HUES64 (cell line): ENCODE results near the gene APMAP.
"Not testable (repeated sequence)": the region's sequence is repeated elsewhere in the genome, so short reads cannot be mapped to it uniquely, and the experiment has no call there.

ENCODE experiments used
- H3K27ac ChIP-seq: 2 replicates; pipeline ENCODE4 v1.7.0; 2013; ENCODE audit warnings: low read depth, low read length, inconsistent platforms
- H3K27me3 ChIP-seq: 2 replicates; pipeline ENCODE4 v1.6.1; 2013; ENCODE audit warnings: mild to moderate bottlenecking, low read length; ENCODE audit not compliant: insufficient read depth
- H3K36me3 ChIP-seq: 2 replicates; pipeline ENCODE4 v1.6.1; 2013; ENCODE audit warnings: mild to moderate bottlenecking, low read length; ENCODE audit not compliant: insufficient read depth
- H3K4me1 ChIP-seq: 2 replicates; pipeline ENCODE4 v1.6.1; 2013; ENCODE audit warnings: mild to moderate bottlenecking, low read length, moderate library complexity; ENCODE audit not compliant: insufficient read depth
- H3K4me3 ChIP-seq: 2 replicates; pipeline ENCODE4 v1.5.1; 2013; ENCODE audit warnings: mild to moderate bottlenecking, low read length, moderate library complexity
- H3K9ac ChIP-seq: 2 replicates; pipeline ENCODE4 v1.6.1; 2013; ENCODE audit warnings: mild to moderate bottlenecking, low read depth, low read length
- H3K9me3 ChIP-seq: 2 replicates; pipeline ENCODE4 v1.6.1; 2013; ENCODE audit warnings: low read depth, low read length; ENCODE audit not compliant: insufficient read depth
- WGBS: fragments of 150-250, 120-280 bp; methylation state at CpG from one replicate; pipeline ENCODE4 v1.1.7; 2013; ENCODE audit warnings: missing lambda C conversion rate; 5-methylcytosine and 5-hydroxymethylcytosine counted together

APMAP gene

GRCh38 chr20:25005220-25005619 is 12.7 kb upstream of the APMAP start:
- 82% methylated on average over 2 of the region's 2 CpGs for WGBS
- Histone ChIP-seq H3K4me1 (no peaks in the 10 kb centered on the region), H3K36me3 (no peaks in the 10 kb centered on the region), H3K27me3 (peaks cover 3% of the 10 kb centered on the region; the same call in 1 of the 2 replicates), H3K9ac (no peak overlapping the region), H3K4me3 (no peak overlapping the region), H3K9me3 (no peaks in the 10 kb centered on the region), H3K27ac (no peak overlapping the region)

- no peaks in the 10 kb centered on the region for H3K4me1 ChIP-seq
- no peak overlapping the region for H3K9ac ChIP-seq
- no CpG with 5 or more reads among the region's 1 CpG for WGBS
- no peaks in the 10 kb centered on the region for H3K9me3 ChIP-seq
- H3K4me3 ChIP-seq = no peak overlapping the region
- H3K27ac ChIP-seq = no peak overlapping the region
- no peaks in the 10 kb centered on the region for H3K36me3 ChIP-seq
- H3K27me3 ChIP-seq = peaks cover 21% of the 10 kb centered on the region; the same call in 1 of the 2 replicates
Measured at GRCh38 chr20:25003002-25003401, 10.5 kb upstream of the APMAP start.

- H3K27ac ChIP-seq, H3K4me3 ChIP-seq, H3K4me1 ChIP-seq, H3K9ac ChIP-seq, H3K9me3 ChIP-seq, H3K36me3 ChIP-seq: not testable (repeated sequence)
- over 99% methylated on average over 4 of the region's 4 CpGs for WGBS
- H3K27me3 ChIP-seq = peaks cover 28% of the 10 kb centered on the region; the same call in 1 of the 2 replicates
Measured at GRCh38 chr20:25001323-25001722, 8.8 kb upstream of the APMAP start.

GRCh38 chr20:25000268-25000801 is 7.8 kb upstream of the APMAP start:
- peaks cover 28% of the 10 kb centered on the region; the same call in 1 of the 2 replicates for H3K27me3 ChIP-seq
- no peak overlapping the region for H3K4me3 ChIP-seq
- H3K9me3 ChIP-seq = no peaks in the 10 kb centered on the region
- H3K9ac ChIP-seq = no peak overlapping the region
- H3K4me1 ChIP-seq = no peaks in the 10 kb centered on the region
- WGBS = 64% methylated on average over 4 of the region's 4 CpGs
- no peak overlapping the region for H3K27ac ChIP-seq
- no peaks in the 10 kb centered on the region for H3K36me3 ChIP-seq

- Histone ChIP-seq H3K9ac (no peak overlapping the region), H3K27me3 (peaks cover 28% of the 10 kb centered on the region; the same call in 1 of the 2 replicates), H3K36me3 (no peaks in the 10 kb centered on the region), H3K9me3 (no peaks in the 10 kb centered on the region), H3K4me1 (no peaks in the 10 kb centered on the region), H3K27ac (no peak overlapping the region), H3K4me3 (no peak overlapping the region)
- WGBS = 85% methylated on average over 4 of the region's 4 CpGs
Measured at GRCh38 chr20:24999568-24999967, 7.0 kb upstream of the APMAP start.

- no peak overlapping the region for H3K4me3 ChIP-seq
- H3K27me3 ChIP-seq = peaks cover 28% of the 10 kb centered on the region; the same call in 1 of the 2 replicates
- no peak overlapping the region for H3K9ac ChIP-seq
- 85% methylated on average over 12 of the region's 12 CpGs for WGBS
- H3K9me3 ChIP-seq = no peaks in the 10 kb centered on the region
- no peak overlapping the region for H3K27ac ChIP-seq
- no peaks in the 10 kb centered on the region for H3K4me1 ChIP-seq
- H3K36me3 ChIP-seq = no peaks in the 10 kb centered on the region
Measured at GRCh38 chr20:24998631-24999445, 6.3 kb upstream of the APMAP start.

GRCh38 chr20:24998121-24998520 is 5.6 kb upstream of the APMAP start:
- Histone ChIP-seq H3K9me3 (no peaks in the 10 kb centered on the region), H3K4me3 (no peak overlapping the region), H3K27me3 (peaks cover 28% of the 10 kb centered on the region; the same call in 1 of the 2 replicates), H3K9ac (no peak overlapping the region), H3K36me3 (no peaks in the 10 kb centered on the region), H3K4me1 (peaks cover 5% of the 10 kb centered on the region), H3K27ac (no peak overlapping the region)
- 81% methylated on average over 3 of the region's 3 CpGs for WGBS

- peaks cover 9% of the 10 kb centered on the region for H3K4me1 ChIP-seq
- H3K9ac ChIP-seq = no peak overlapping the region
- H3K27me3 ChIP-seq = peaks cover 25% of the 10 kb centered on the region; the same call in 1 of the 2 replicates
- no peak overlapping the region for H3K27ac ChIP-seq
- H3K36me3 ChIP-seq = no peaks in the 10 kb centered on the region
- WGBS = 77% methylated on average over 9 of the region's 9 CpGs
- no peak overlapping the region for H3K4me3 ChIP-seq
- H3K9me3 ChIP-seq = no peaks in the 10 kb centered on the region
Measured at GRCh38 chr20:24996449-24997377, 4.2 kb upstream of the APMAP start.

- Histone ChIP-seq H3K36me3 (no peaks in the 10 kb centered on the region), H3K9me3 (no peaks in the 10 kb centered on the region), H3K4me3 (no peak overlapping the region), H3K4me1 (peaks cover 16% of the 10 kb centered on the region), H3K9ac (no peak overlapping the region), H3K27ac (no peak overlapping the region), H3K27me3 (peaks cover 25% of the 10 kb centered on the region; the same call in 1 of the 2 replicates)
- WGBS = 73% methylated on average over 8 of the region's 9 CpGs
Measured at GRCh38 chr20:24995741-24996448, 3.3 kb upstream of the APMAP start.

- Histone ChIP-seq H3K27ac (no peak overlapping the region), H3K4me3 (no peak overlapping the region), H3K36me3 (no peaks in the 10 kb centered on the region), H3K4me1 (peaks cover 19% of the 10 kb centered on the region), H3K9me3 (no peaks in the 10 kb centered on the region), H3K27me3 (peaks cover 22% of the 10 kb centered on the region; the same call in 1 of the 2 replicates), H3K9ac (no peak overlapping the region)
- WGBS = 54% methylated on average over 20 of the region's 20 CpGs
Measured at GRCh38 chr20:24994470-24995368, 2.2 kb upstream of the APMAP start.
